ENCODE results near the gene ANKRD33. TPM values are rescaled to one million over a fixed set of nuclear protein-coding genes. Genes with fewer than 3 reads are reported as not detected.

Gene ANKRD33
- total and polyA plus RNA-seq, 2 of the 8 experiments (the other 6 are each of a cell fraction or from before 2014, with no cell fraction given): 0.41 to 0.53 TPM

DNA sequence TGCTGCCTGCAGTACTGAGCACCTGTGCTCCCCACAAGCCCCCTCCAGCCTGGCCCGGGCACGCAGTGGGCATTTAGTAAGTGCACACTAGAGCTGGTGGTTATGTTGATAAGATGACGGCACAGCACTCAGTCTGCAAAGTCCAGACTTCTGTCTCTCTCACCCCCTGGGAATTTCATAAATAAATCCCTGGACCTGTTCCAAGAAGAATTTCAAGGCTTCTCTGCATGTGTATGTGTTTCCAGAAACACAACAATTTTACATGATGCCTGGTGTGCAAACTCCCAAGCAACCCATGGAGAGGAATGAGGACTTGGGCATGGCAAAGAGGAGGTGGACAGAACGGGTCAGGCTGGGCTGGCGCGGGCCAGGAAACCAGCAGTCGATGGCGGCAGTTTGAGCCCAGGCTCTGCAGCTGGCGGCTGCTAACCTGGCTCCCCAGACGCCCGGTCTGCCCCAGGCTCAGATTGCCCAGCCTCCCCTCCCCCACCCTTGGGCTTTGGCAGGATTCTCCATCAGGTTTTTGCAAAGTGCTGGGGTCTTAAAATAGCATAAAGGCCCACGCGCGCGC lies 53.2 kb downstream of the ANKRD33 start:
- H3K4me2 ChIP-seq (ENCODE audit: insufficient read depth in 1 of 2, low read depth in 2 of 2, low read length in 2 of 2): no peak overlapping the region
- no peak overlapping the region for H3K4ac ChIP-seq (replicated peaks; ENCODE audit: insufficient read length, low read depth, low read length)
- peaks cover 0 to 2% (median 0%) of the 10 kb centered on the region in 4 experiments; a peak in 3 of 7 replicates for H3K4me1 ChIP-seq (replicated peaks in 1 of 4; ENCODE audit: control insufficient read depth in 3 of 4, insufficient read depth in 4 of 4, low read length in 3 of 4)
- H3K14ac ChIP-seq (ENCODE audit: insufficient read length): no peak overlapping the region
- peaks cover 0 to 5% of the 10 kb centered on the region in 2 experiments; a peak in 1 of 4 replicates for H3K9me3 ChIP-seq (ENCODE audit: insufficient read depth in 2 of 2, low read depth in 1 of 2, low read length in 1 of 2)
- peak overlapping the region; percentile 34; the same call in 1 of the 2 replicates for H2AFZ ChIP-seq (ENCODE audit: low read length)
- ChIA-PET POLR2A (ENCODE audit: partially characterized antibody) (no interaction called here), CTCF (ENCODE audit: partially characterized antibody) (interaction anchor here (1.7 to 10.1 kb wide), 3 partner anchors 17 to 40 kb away, joined by 3 to 106 read pairs (median 4); no protein-coding TSS in a partner anchor)
- H3K36me3 ChIP-seq (ENCODE audit: control insufficient read depth in 2 of 4, insufficient read depth in 4 of 4, low read length in 3 of 4): no peaks in the 10 kb centered on the region
- FAIRE-seq (no peak), DNase-seq (ENCODE audit: low read depth in 1 of 2, low spot score in 2 of 2) (no peak)
- H4K91ac ChIP-seq (replicated peaks; ENCODE audit: insufficient read length, low read length): no peak overlapping the region
- H2AK5ac ChIP-seq (ENCODE audit: low read depth, low read length): no peak overlapping the region
- no peak overlapping the region for H2BK5ac ChIP-seq (ENCODE audit: low read depth, low read length)
- no peak overlapping the region for H4K8ac ChIP-seq (ENCODE audit: extremely low read depth, insufficient read depth, low read length)
- no peak overlapping the region for H2BK15ac ChIP-seq (ENCODE audit: low read length)
- no peak overlapping the region for H3K56ac ChIP-seq (replicated peaks; ENCODE audit: insufficient read length, low read depth, low read length)
- H2BK12ac ChIP-seq (ENCODE audit: low read depth, low read length): no peak overlapping the region
- H3K18ac ChIP-seq (ENCODE audit: extremely low read depth, low read length): no peak overlapping the region
- H3K9ac ChIP-seq (replicated peaks in 1 of 4; ENCODE audit: extremely low read depth in 1 of 4, low read depth in 3 of 4, low read length in 3 of 4): no peak overlapping the region
- H4K5ac ChIP-seq (ENCODE audit: insufficient read length, low read depth, low read length): no peak overlapping the region
- no peak overlapping the region for H3K27ac ChIP-seq (ENCODE audit: low read depth, low read length)
- no peak overlapping the region for H2BK120ac ChIP-seq (replicated peaks; ENCODE audit: low read depth, low read length)
- H3K4me3 ChIP-seq (ENCODE audit: extremely low read depth in 1 of 4, insufficient read depth in 2 of 4, low read depth in 3 of 4, low read length in 4 of 4): no peak overlapping the region
- no peaks in the 10 kb centered on the region for H3K27me3 ChIP-seq (replicated peaks in 1 of 4; ENCODE audit: control insufficient read depth in 3 of 4, extremely low read depth in 1 of 4, insufficient read depth in 3 of 4, low read length in 3 of 4)
- no peaks in the 10 kb centered on the region for H3K79me2 ChIP-seq (ENCODE audit: control insufficient read depth in 1 of 2, insufficient read depth in 2 of 2, low read length in 2 of 2)
- H4K20me1 ChIP-seq (replicated peaks in 1 of 2; ENCODE audit: control insufficient read depth in 1 of 2, insufficient read depth in 2 of 2, low read length in 2 of 2): no peaks in the 10 kb centered on the region
- no peaks in the 10 kb centered on the region for H3K79me1 ChIP-seq (ENCODE audit: low read depth, low read length)
- WGBS, 2 experiments (ENCODE audit: extremely low coverage in 1 of 2, insufficient coverage in 1 of 2, insufficient read length in 1 of 2, insufficient replicate concordance in 2 of 2, low coverage in 1 of 2, low lambda C conversion rate in 2 of 2, missing lambda C conversion rate in 1 of 2): 88% methylated on average over 15 of the region's 15 CpGs; no CpG with 5 or more reads in 1 of the 2 experiments
- H3K23ac ChIP-seq (ENCODE audit: insufficient read length): no peak overlapping the region
- H3K23me2 ChIP-seq (ENCODE audit: low read depth, low read length): 0 out of 2 replicates have a peak, but pooled peaks cover 2% of the 10 kb centered on the region
- no peak overlapping the region for H2BK20ac ChIP-seq (ENCODE audit: low read length)
- TF ChIP-seq GTF2F1 (IDR thresholded peaks at IDR 0.05; ENCODE audit: borderline replicate concordance, low read depth, low read length): no peak
- no peak for TF ChIP-seq KDM1A (IDR thresholded peaks at IDR 0.05; ENCODE audit: borderline replicate concordance, low read length)
- no peak for TF ChIP-seq TEAD4 (IDR thresholded peaks at IDR 0.05; ENCODE audit: low read depth, low read length)
- TF ChIP-seq SIRT6 (IDR thresholded peaks at IDR 0.05; ENCODE audit: low read length): no peak
- TF ChIP-seq, protein P1, sequence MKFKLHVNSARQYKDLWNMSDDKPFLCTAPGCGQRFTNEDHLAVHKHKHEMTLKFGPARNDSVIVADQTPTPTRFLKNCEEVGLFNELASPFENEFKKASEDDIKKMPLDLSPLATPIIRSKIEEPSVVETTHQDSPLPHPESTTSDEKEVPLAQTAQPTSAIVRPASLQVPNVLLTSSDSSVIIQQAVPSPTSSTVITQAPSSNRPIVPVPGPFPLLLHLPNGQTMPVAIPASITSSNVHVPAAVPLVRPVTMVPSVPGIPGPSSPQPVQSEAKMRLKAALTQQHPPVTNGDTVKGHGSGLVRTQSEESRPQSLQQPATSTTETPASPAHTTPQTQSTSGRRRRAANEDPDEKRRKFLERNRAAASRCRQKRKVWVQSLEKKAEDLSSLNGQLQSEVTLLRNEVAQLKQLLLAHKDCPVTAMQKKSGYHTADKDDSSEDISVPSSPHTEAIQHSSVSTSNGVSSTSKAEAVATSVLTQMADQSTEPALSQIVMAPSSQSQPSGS (IDR thresholded peaks at IDR 0.05; ENCODE audit: low read length): no peak
- no peak for TF ChIP-seq GABPA (IDR thresholded peaks at IDR 0.05; ENCODE audit: borderline replicate concordance, insufficient read depth, low read length)
- TF ChIP-seq CEBPB (IDR thresholded peaks at IDR 0.05; ENCODE audit: low read depth, low read length): no peak
- no peak for TF ChIP-seq POLR2A (IDR thresholded peaks at IDR 0.05; ENCODE audit: control extremely low read depth in 1 of 2, low read depth in 2 of 2, low read length in 2 of 2)
- TF ChIP-seq SIX5 (IDR thresholded peaks at IDR 0.05; ENCODE audit: low read depth, low read length): no peak
- TF ChIP-seq, protein P2, sequence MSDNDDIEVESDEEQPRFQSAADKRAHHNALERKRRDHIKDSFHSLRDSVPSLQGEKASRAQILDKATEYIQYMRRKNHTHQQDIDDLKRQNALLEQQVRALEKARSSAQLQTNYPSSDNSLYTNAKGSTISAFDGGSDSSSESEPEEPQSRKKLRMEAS (IDR thresholded peaks at IDR 0.05): no peak
- no peak for TF ChIP-seq BRCA1 (IDR thresholded peaks at IDR 0.05; ENCODE audit: low read depth, low read length)
- TF ChIP-seq TAF7 (optimal IDR thresholded peaks at IDR 0.05; ENCODE audit: borderline replicate concordance, low read depth, low read length): no peak
- TF ChIP-seq JUN (IDR thresholded peaks at IDR 0.05; ENCODE audit: low read depth, low read length): no peak

All from H1 (cell line).